GM21381 (cell line): ENCODE data around the gene CLOCK.

Source experiments
- ATAC-seq: cut with Tn5 transposase; IDR thresholded peaks from one replicate; pipeline ENCODE4 v1.9.1; 2021; ENCODE audit warnings: mild to moderate bottlenecking, moderate library complexity; ENCODE audit not compliant: unreplicated experiment

CLOCK gene

GRCh38 chr4:55386073-55386472 is 160.6 kb downstream of the CLOCK start:
- peak; percentile 84 for ATAC-seq

- ATAC-seq: no peak
Observed at GRCh38 chr4:55385201-55385649, 161.5 kb downstream of the CLOCK start.

GRCh38 chr4:55382488-55383003 is 164.2 kb downstream of the CLOCK start:
- ATAC-seq: no peak

- no peak for ATAC-seq
Observed at GRCh38 chr4:55381502-55381901, 165.2 kb downstream of the CLOCK start.

DNA sequence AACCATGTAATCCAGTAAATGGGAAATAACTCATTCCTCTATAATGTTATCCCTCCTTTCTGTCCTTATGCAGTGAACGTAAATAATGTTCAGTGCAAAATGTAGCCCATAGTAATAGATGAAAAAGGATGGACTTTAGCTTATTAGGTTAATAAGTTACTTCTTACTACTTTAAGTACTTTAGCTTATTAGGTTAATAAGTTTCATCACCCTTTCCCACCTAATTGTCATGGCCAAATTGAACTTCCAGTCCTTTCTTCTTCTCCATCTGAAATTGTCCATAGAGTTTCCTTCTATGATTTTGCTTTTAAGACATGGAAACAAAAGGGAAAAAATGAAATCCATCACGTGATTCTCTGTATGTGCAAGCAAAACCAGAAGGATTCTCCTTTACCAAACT is 166.1 kb downstream of the CLOCK start:
- ATAC-seq: no peak

- ATAC-seq: no peak
Observed at GRCh38 chr4:55378617-55379467, 167.9 kb downstream of the CLOCK start.
